SK-N-SH (cell line): ENCODE measurements around the gene MECP2. TPM values are rescaled to one million over a fixed set of nuclear protein-coding genes. Genes with fewer than 3 reads are reported as not detected.

Experiments
- CTCF ChIA-PET: fragments of 300-600, 350-600 bp; formaldehyde crosslinking; extraction: SDS; loops from one replicate; lab custom pipeline; 2021; lab: Yijun Ruan, JAX
- POLR2A ChIA-PET: fragments of 350-600 bp; sonication (Branson Sonifier 250); formaldehyde crosslinking; extraction: SDS; loops from one replicate; lab custom pipeline; 2020; ENCODE audit warnings: antibody characterized with exemption, inconsistent platforms; lab: Yijun Ruan, JAX
- DNase-seq: peaks from one replicate; pipeline ENCODE4 v3.0.0; 2012
- H2AFZ ChIP-seq: fragments of 200-600 bp; sonication (generic); 2 replicates; pipeline ENCODE4 v1.8.1; 2016; ENCODE audit warnings: antibody characterized with exemption, mild to moderate bottlenecking, low read depth
- H3F3A ChIP-seq: fragments of 200-600 bp; sonication (generic); replicated peaks from 2 replicates; pipeline ENCODE3; 2016; ENCODE audit warnings: antibody characterized with exemption, mild to moderate bottlenecking; ENCODE audit not compliant: insufficient read depth
- H3K27ac ChIP-seq, 2 experiments: fragments of 200-500 bp in 1 of 2; fragments of 200-600 bp in 1 of 2; sonication (Bioruptor generic) in 1 of 2; sonication (generic), shearing (Covaris generic) in 1 of 2; 2 replicates each; pipeline versions ENCODE4 v1.5.1 to v1.6.1; 2014 to 2016; ENCODE audit warnings: low read depth in 2 of 2, inconsistent platforms in 1 of 2, low read length in 1 of 2, mild to moderate bottlenecking in 1 of 2, mixed read lengths in 1 of 2
- H3K27me3 ChIP-seq: fragments of 200-600 bp; sonication (generic), shearing (Covaris generic); 2 replicates; pipeline ENCODE4 v1.6.1; 2016; ENCODE audit warnings: mixed run types; ENCODE audit not compliant: insufficient read depth
- H3K36me3 ChIP-seq, 2 experiments: fragments of 200-500 bp in 1 of 2; fragments of 200-600 bp in 1 of 2; sonication (Bioruptor generic) in 1 of 2; sonication (generic) in 1 of 2; replicated peaks in 1 of 2; 2 replicates each; pipeline versions ENCODE3 to v1.5.1; 2014 to 2016; ENCODE audit warnings: low read length in 1 of 2, mild to moderate bottlenecking in 1 of 2; ENCODE audit not compliant: insufficient read depth in 2 of 2, control insufficient read depth in 1 of 2
- H3K4me1 ChIP-seq, 2 experiments: fragments of 200-500 bp in 1 of 2; fragments of 200-600 bp in 1 of 2; sonication (Bioruptor generic) in 1 of 2; sonication (generic), shearing (Covaris generic) in 1 of 2; 2 replicates each; pipeline versions ENCODE4 v1.5.1 to v1.6.1; 2014 to 2016; ENCODE audit warnings: low read depth in 1 of 2, low read length in 1 of 2, mixed run types in 1 of 2; ENCODE audit not compliant: insufficient read depth in 2 of 2, control insufficient read depth in 1 of 2
- H3K4me2 ChIP-seq: fragments of 200-600 bp; sonication (generic), shearing (Covaris generic); 2 replicates; pipeline ENCODE4 v1.6.1; 2017; ENCODE audit warnings: mixed run types
- H3K4me3 ChIP-seq, 2 experiments: fragments of 200-500 bp in 1 of 2; fragments of 200-600 bp in 1 of 2; sonication (Bioruptor generic) in 1 of 2; sonication (generic), shearing (Covaris generic) in 1 of 2; 2 replicates each; pipeline versions ENCODE4 v1.5.1 to v1.8.1; 2014 to 2016; ENCODE audit warnings: low read depth in 2 of 2, inconsistent platforms in 1 of 2, low read length in 1 of 2, mild to moderate bottlenecking in 1 of 2, mixed read lengths in 1 of 2, moderate library complexity in 1 of 2
- H3K79me2 ChIP-seq: fragments of 200-600 bp; sonication (generic); 2 replicates; pipeline ENCODE4 v1.8.1; 2017; ENCODE audit warnings: mild to moderate bottlenecking; ENCODE audit not compliant: insufficient read depth
- H3K9ac ChIP-seq: fragments of 200-600 bp; sonication (generic); 2 replicates; pipeline ENCODE4 v1.6.1; 2017; ENCODE audit warnings: mixed run types
- H3K9me2 ChIP-seq: fragments of 200-600 bp; sonication (generic); 2 replicates; pipeline ENCODE4 v1.6.1; 2017; ENCODE audit warnings: mixed run types
- H3K9me3 ChIP-seq: fragments of 200-600 bp; sonication (generic); 2 replicates; pipeline ENCODE4 v1.6.1; 2017; ENCODE audit warnings: mixed run types, mild to moderate bottlenecking, moderate library complexity
- H4K20me1 ChIP-seq: fragments of 200-600 bp; sonication (generic); 2 replicates; pipeline ENCODE4 v1.6.1; 2017; ENCODE audit warnings: mild to moderate bottlenecking, mixed run types; ENCODE audit not compliant: insufficient read depth
- CHD2 ChIP-seq: fragments of 150-350 bp; IDR thresholded peaks from 2 replicates; pipeline ENCODE4 v1.6.1; 2018; ENCODE audit warnings: low read length; ENCODE audit not compliant: partially characterized antibody
- CTCF ChIP-seq: fragments of 200-600 bp; sonication (generic); IDR thresholded peaks from 2 replicates; pipeline ENCODE4 v1.6.1; 2017; ENCODE audit warnings: antibody characterized with exemption, mild to moderate bottlenecking, moderate library complexity
- ELF1 ChIP-seq: IDR thresholded peaks from 2 replicates; pipeline ENCODE4 v1.4.0; 2012
- EP300 ChIP-seq, 2 experiments: IDR thresholded peaks; 2 replicates each; pipeline versions ENCODE4 v1.4.0 to v1.6.1; 2012; ENCODE audit warnings: borderline replicate concordance in 1 of 2, low read depth in 1 of 2, low read length in 1 of 2
- FOSL2 ChIP-seq: IDR thresholded peaks from 2 replicates; pipeline ENCODE4 v1.4.0; 2012; ENCODE audit warnings: low read depth, mild to moderate bottlenecking, moderate library complexity, borderline replicate concordance
- FOXM1 ChIP-seq: IDR thresholded peaks from 2 replicates; pipeline ENCODE4 v1.4.0; 2012; ENCODE audit warnings: low read depth, mild to moderate bottlenecking
- GABPA ChIP-seq: IDR thresholded peaks from 2 replicates; pipeline ENCODE4 v1.4.0; 2012; ENCODE audit warnings: low read depth, mild to moderate bottlenecking
- GATA2 ChIP-seq: sonication (generic); formaldehyde crosslinking; IDR thresholded peaks from 2 replicates; pipeline ENCODE4 v1.5.0; 2020; ENCODE audit warnings: mild to moderate bottlenecking, missing genetic modification reagents
- IRF3 ChIP-seq: fragments of 150-350 bp; IDR thresholded peaks from 2 replicates; pipeline ENCODE4 v1.6.1; 2016; ENCODE audit warnings: mild to moderate bottlenecking, low read depth, low read length
- JUND ChIP-seq: IDR thresholded peaks from 2 replicates; pipeline ENCODE4 v1.4.0; 2012
- MAX ChIP-seq: IDR thresholded peaks from 2 replicates; pipeline ENCODE4 v1.4.0; 2012; ENCODE audit warnings: low read depth
- MEF2A ChIP-seq: IDR thresholded peaks from 2 replicates; pipeline ENCODE4 v1.4.0; 2012; ENCODE audit warnings: low read depth, borderline replicate concordance
- MXI1 ChIP-seq: IDR thresholded peaks from 2 replicates; pipeline ENCODE4 v1.6.1; 2012; ENCODE audit warnings: mild to moderate bottlenecking, low read depth, low read length, improper control_type of control experiment
- NFIC ChIP-seq: IDR thresholded peaks from 2 replicates; pipeline ENCODE4 v1.4.0; 2012; ENCODE audit warnings: borderline replicate concordance
- NRF1 ChIP-seq: IDR thresholded peaks from 2 replicates; pipeline ENCODE4 v1.6.1; 2012; ENCODE audit warnings: low read depth, mild to moderate bottlenecking, low read length
- PBX3 ChIP-seq: IDR thresholded peaks from 2 replicates; pipeline ENCODE4; 2012
- POLR2AphosphoS5 ChIP-seq: IDR thresholded peaks from 2 replicates; pipeline ENCODE4 v1.6.1; 2012; ENCODE audit warnings: low read depth, low read length
- RAD21 ChIP-seq: IDR thresholded peaks from 2 replicates; pipeline ENCODE4 v1.6.1; 2012; ENCODE audit warnings: mild to moderate bottlenecking, low read length
- RCOR1 ChIP-seq: fragments of 150-350 bp; IDR thresholded peaks from 2 replicates; pipeline ENCODE4 v1.6.1; 2017; ENCODE audit warnings: antibody characterized with exemption, low read length
- SIN3A ChIP-seq: IDR thresholded peaks from 2 replicates; pipeline ENCODE4 v1.6.1; 2012; ENCODE audit warnings: low read depth, mild to moderate bottlenecking, low read length, moderate library complexity, borderline replicate concordance
- SMC3 ChIP-seq: IDR thresholded peaks from 2 replicates; pipeline ENCODE4 v1.6.1; 2012; ENCODE audit warnings: low read depth, low read length, improper control_type of control experiment
- TCF12 ChIP-seq: IDR thresholded peaks from 2 replicates; pipeline ENCODE4 v1.4.0; 2012
- TEAD4 ChIP-seq: IDR thresholded peaks from 2 replicates; pipeline ENCODE4 v1.4.0; 2012; ENCODE audit warnings: mild to moderate bottlenecking, borderline replicate concordance; ENCODE audit not compliant: insufficient read depth
- ZBTB33 ChIP-seq: IDR thresholded peaks from 2 replicates; pipeline ENCODE4 v1.4.0; 2012; ENCODE audit warnings: low read depth, borderline replicate concordance
- WGBS: methylation state at CpG from one replicate; pipeline ENCODE4 v1.1.6; 2017; ENCODE audit warnings: low lambda C conversion rate; 5-methylcytosine and 5-hydroxymethylcytosine counted together
- polyA plus RNA-seq, 3 experiments: library from polyadenylated mRNA; depleted of rRNA; stranded (reverse); fragments of >200 nt; gene quantifications; 2 replicates each; pipeline ENCODE4 v1.2.3, GENCODE V29; 2012

Gene MECP2
- polyA plus RNA-seq, 1 of the 3 experiments (the other 2 are of a cell fraction), result 8.2 TPM

GRCh38 chrX:153972368-153973126 lies 125.0 kb downstream of the MECP2 start, which contains the start of gene TMEM187:
Gene TMEM187 (plus strand): TSS chrX:153972754. CDS start chrX:153982063, 9,309 bp downstream.
- Histone ChIP-seq H3K9me2 (no peaks in the 10 kb centered on the region), H2AFZ (peak within 1 kb of the TSS; percentile 89), H3K9me3 (no peaks in the 10 kb centered on the region), H3K36me3 (peaks cover 0 to 4% of the 10 kb centered on the region in 2 experiments), H4K20me1 (peaks cover 24% of the 10 kb centered on the region), H3K4me2 (peak within 1 kb of the TSS; percentile 86), H3F3A (peaks cover 7% of the 10 kb centered on the region)
- CTCF ChIA-PET, result no interaction called here
- TF ChIP-seq MAX (0 out of 2 replicates have a peak, but pooled peaks have one; percentile 39), NFIC (no peak), MEF2A (no peak), SIN3A (no peak; the same call in 1 of the 2 replicates), TCF12 (no peak), GATA2 (no peak), MXI1 (peak; percentile 41), EP300 (IDR thresholded peaks at IDR 0.05; ENCODE audit: borderline replicate concordance in 1 of 2, low read depth in 1 of 2, low read length in 1 of 2) (no peak), JUND (no peak), FOSL2 (no peak), FOXM1 (no peak), RAD21 (no peak), ELF1 (no peak), RCOR1 (no peak), PBX3 (no peak), GABPA (no peak), TEAD4 (no peak), CTCF (no peak), IRF3 (no peak), SMC3 (no peak), POLR2AphosphoS5 (no peak; the same call in 1 of the 2 replicates), ZBTB33 (no peak), CHD2 (no peak), NRF1 (peak; percentile 86)
- TF ChIP-seq, all 33 proteins: peak for 3
- H3K4me1 ChIP-seq, result peaks cover 11 to 39% of the 10 kb centered on the region in 2 experiments; a peak in 2 of 4 replicates
- H3K27me3 ChIP-seq, result no peaks in the 10 kb centered on the region
- peak within 1 kb of the TSS; percentile 90 to 98 for H3K4me3 ChIP-seq
- H3K27ac ChIP-seq, result peak within 1 kb of the TSS; percentile 99
- DNase-seq, result peak; percentile 95
- peaks cover 51% of the 10 kb centered on the region for H3K79me2 ChIP-seq
- peak within 1 kb of the TSS; percentile 98 for H3K9ac ChIP-seq
- WGBS, result 0% methylated on average over 1 of the region's 103 CpGs
- POLR2A ChIA-PET, result interaction anchor here (0.6 to 1.5 kb wide), 2 partner anchors 48 to 362 kb away, joined by 3 to 4 read pairs; partner anchors contain the start of gene IRAK1
